Body of pancreas (tissue), 4 donors: Measurements from ENCODE around the gene PICK1.

Experiments
- POLR2A ChIP-seq, 3 donors: fragments of 450-650 bp; IDR thresholded peaks; one replicate each; pipeline ENCODE4 v1.6.1; 2016; ENCODE audit warnings: antibody characterized with exemption in 3 of 3, mild to moderate bottlenecking in 2 of 3
- TF ChIP-seq, protein P1 (sequence below), 7 experiments: fragments of 450-650 bp in 4 of 7; fragments of 200-600 bp in 3 of 7; sonication (generic) in 3 of 7; IDR thresholded peaks; one replicate each; pipeline ENCODE4 v1.5.1; 2016 to 2019; ENCODE audit warnings: antibody characterized with exemption in 7 of 7

DNA sequence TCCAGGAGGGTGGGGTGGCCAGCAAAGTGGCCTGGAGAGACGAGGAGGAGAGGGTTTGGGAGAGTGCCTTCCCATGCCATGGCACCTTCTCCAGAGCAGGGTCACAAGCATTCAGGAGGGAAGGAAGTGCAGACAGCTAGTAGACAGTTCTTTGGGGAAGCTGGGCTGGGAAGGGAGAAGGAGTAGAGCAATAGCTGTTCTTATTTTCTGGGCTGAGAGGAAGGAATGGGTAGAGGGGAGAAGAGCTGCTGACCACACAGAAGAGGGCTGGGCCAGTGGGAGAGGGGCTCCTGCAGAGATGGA is 14.8 kb upstream of the PICK1 start:
- TF ChIP-seq, protein P1, sequence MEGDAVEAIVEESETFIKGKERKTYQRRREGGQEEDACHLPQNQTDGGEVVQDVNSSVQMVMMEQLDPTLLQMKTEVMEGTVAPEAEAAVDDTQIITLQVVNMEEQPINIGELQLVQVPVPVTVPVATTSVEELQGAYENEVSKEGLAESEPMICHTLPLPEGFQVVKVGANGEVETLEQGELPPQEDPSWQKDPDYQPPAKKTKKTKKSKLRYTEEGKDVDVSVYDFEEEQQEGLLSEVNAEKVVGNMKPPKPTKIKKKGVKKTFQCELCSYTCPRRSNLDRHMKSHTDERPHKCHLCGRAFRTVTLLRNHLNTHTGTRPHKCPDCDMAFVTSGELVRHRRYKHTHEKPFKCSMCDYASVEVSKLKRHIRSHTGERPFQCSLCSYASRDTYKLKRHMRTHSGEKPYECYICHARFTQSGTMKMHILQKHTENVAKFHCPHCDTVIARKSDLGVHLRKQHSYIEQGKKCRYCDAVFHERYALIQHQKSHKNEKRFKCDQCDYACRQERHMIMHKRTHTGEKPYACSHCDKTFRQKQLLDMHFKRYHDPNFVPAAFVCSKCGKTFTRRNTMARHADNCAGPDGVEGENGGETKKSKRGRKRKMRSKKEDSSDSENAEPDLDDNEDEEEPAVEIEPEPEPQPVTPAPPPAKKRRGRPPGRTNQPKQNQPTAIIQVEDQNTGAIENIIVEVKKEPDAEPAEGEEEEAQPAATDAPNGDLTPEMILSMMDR (IDR thresholded peaks at IDR 0.05), result no peak
- TF ChIP-seq POLR2A (IDR thresholded peaks at IDR 0.05), result no peak
